Liver (tissue), 9 donors: ENCODE data around the gene PACSIN2. TPM values are rescaled to one million over a fixed set of nuclear protein-coding genes. Genes with fewer than 3 reads are reported as not detected.

ENCODE experiments used
- DNase-seq: peaks from one replicate; pipeline ENCODE4 v3.0.0-alpha.2; 2017; ENCODE audit warnings: low spot score
- H3K27ac ChIP-seq, 2 donors: one replicate each; pipeline ENCODE4 v1.7.0; 2013; ENCODE audit warnings: inconsistent platforms in 2 of 2, low read length in 2 of 2, control low read depth in 1 of 2, low read depth in 1 of 2, mild to moderate bottlenecking in 1 of 2
- H3K27me3 ChIP-seq, 4 donors: one replicate each; pipeline versions ENCODE4 v1.6.1 to v1.7.0; 2013; ENCODE audit warnings: low read length in 3 of 4, inconsistent platforms in 1 of 4, mild to moderate bottlenecking in 1 of 4, moderate library complexity in 1 of 4; ENCODE audit not compliant: control insufficient read depth in 4 of 4, insufficient read depth in 4 of 4
- H3K36me3 ChIP-seq, 4 donors: one replicate each; pipeline versions ENCODE4 v1.6.1 to v1.7.0; 2013; ENCODE audit warnings: low read length in 3 of 4, mild to moderate bottlenecking in 3 of 4, low read depth in 1 of 4, moderate library complexity in 1 of 4; ENCODE audit not compliant: control insufficient read depth in 4 of 4, insufficient read depth in 3 of 4
- H3K4me1 ChIP-seq, 4 donors: one replicate each; pipeline versions ENCODE4 v1.6.1 to v1.7.0; 2013; ENCODE audit warnings: low read length in 3 of 4, mild to moderate bottlenecking in 3 of 4, moderate library complexity in 1 of 4; ENCODE audit not compliant: control insufficient read depth in 4 of 4, insufficient read depth in 4 of 4
- H3K4me3 ChIP-seq, 3 donors: one replicate each; pipeline versions ENCODE4 v1.6.1 to v1.7.0; 2013; ENCODE audit warnings: low read length in 3 of 3, control low read depth in 1 of 3, low read depth in 1 of 3, mild to moderate bottlenecking in 1 of 3
- H3K9ac ChIP-seq, 2 donors: one replicate each; pipeline ENCODE4 v1.7.0; 2013; ENCODE audit warnings: low read length in 2 of 2, mild to moderate bottlenecking in 2 of 2, moderate library complexity in 2 of 2, control low read depth in 1 of 2, low read depth in 1 of 2
- H3K9me3 ChIP-seq, 4 donors: one replicate each; pipeline versions ENCODE4 v1.6.1 to v1.7.0; 2013; ENCODE audit warnings: low read length in 3 of 4; ENCODE audit not compliant: control insufficient read depth in 4 of 4
- ATF3 ChIP-seq: IDR thresholded peaks from 2 replicates; pipeline ENCODE4 v1.6.1; 2016; ENCODE audit warnings: antibody characterized with exemption
- CTCF ChIP-seq: fragments of 150-350 bp; IDR thresholded peaks from 2 replicates; pipeline ENCODE4 v1.5.1; 2017; ENCODE audit warnings: improper control_type of control experiment, low read depth, low read length; ENCODE audit not compliant: missing input control
- EGR1 ChIP-seq, 2 donors: IDR thresholded peaks; 2 replicates each; pipeline ENCODE4 v1.6.1; 2016 to 2018; ENCODE audit warnings: antibody characterized with exemption in 2 of 2, low read depth in 2 of 2
- FOXA1 ChIP-seq: IDR thresholded peaks from 2 replicates; pipeline ENCODE4 v1.6.1; 2016; ENCODE audit warnings: antibody characterized with exemption
- FOXA2 ChIP-seq: IDR thresholded peaks from 2 replicates; pipeline ENCODE4 v1.6.1; 2016; ENCODE audit warnings: antibody characterized with exemption
- HNF4A ChIP-seq, 2 donors: conservative IDR thresholded peaks; 2 replicates each; pipeline ENCODE4 v1.6.1; 2016; ENCODE audit warnings: antibody characterized with exemption in 2 of 2, mild to moderate bottlenecking in 2 of 2
- HNF4G ChIP-seq: IDR thresholded peaks from 2 replicates; pipeline ENCODE4 v1.6.1; 2016; ENCODE audit warnings: antibody characterized with exemption
- JUND ChIP-seq, 2 donors: IDR thresholded peaks; 2 replicates each; pipeline ENCODE4 v1.6.1; 2016; ENCODE audit warnings: antibody characterized with exemption in 2 of 2
- MAX ChIP-seq: IDR thresholded peaks from 2 replicates; pipeline ENCODE4 v1.6.1; 2016; ENCODE audit warnings: antibody characterized with exemption
- NR2F2 ChIP-seq: IDR thresholded peaks from 2 replicates; pipeline ENCODE4 v1.6.1; 2016; ENCODE audit warnings: antibody characterized with exemption
- RAD21 ChIP-seq, 2 donors: IDR thresholded peaks; 2 replicates each; pipeline ENCODE4 v1.6.1; 2016; ENCODE audit warnings: antibody characterized with exemption in 2 of 2, mild to moderate bottlenecking in 2 of 2
- REST ChIP-seq: IDR thresholded peaks from 2 replicates; pipeline ENCODE4 v1.6.1; 2016; ENCODE audit warnings: antibody characterized with exemption, mild to moderate bottlenecking
- RXRA ChIP-seq, 2 donors: IDR thresholded peaks; 2 replicates each; pipeline ENCODE4 v1.6.1; 2017 to 2018; ENCODE audit warnings: antibody characterized with exemption in 2 of 2, mild to moderate bottlenecking in 1 of 2
- SP1 ChIP-seq: IDR thresholded peaks from 2 replicates; pipeline ENCODE4 v1.6.1; 2018; ENCODE audit warnings: antibody characterized with exemption, mild to moderate bottlenecking
- TAF1 ChIP-seq: conservative IDR thresholded peaks from 2 replicates; pipeline ENCODE4 v1.6.1; 2016; ENCODE audit warnings: antibody characterized with exemption, mild to moderate bottlenecking
- YY1 ChIP-seq: IDR thresholded peaks from 2 replicates; pipeline ENCODE4 v1.6.1; 2016; ENCODE audit warnings: antibody characterized with exemption, mild to moderate bottlenecking
- WGBS: extraction: QIAGEN DNeasy Blood & Tissue Kit; methylation state at CpG from one replicate; pipeline ENCODE4 v1.1.7; 2013; 5-methylcytosine and 5-hydroxymethylcytosine counted together
- polyA plus RNA-seq, 2 donors: library from polyadenylated mRNA; stranded (reverse) in 1 of 2; unstranded in 1 of 2; fragments of 200-250 nt in 1 of 2; fragments of >200 nt in 1 of 2; fragmentation: Nextera tagmentation in 1 of 2; extraction: Ambion mirVana in 1 of 2; gene quantifications; one replicate each; pipeline versions ENCODE4 v1.2.1 to v1.2.3, GENCODE V29; 2013 to 2015
- total RNA-seq, 2 donors: library from RNA; depleted of rRNA; stranded (reverse); fragments of >200 nt; gene quantifications; one replicate each; pipeline ENCODE4 v1.2.3, GENCODE V29; 2014
- donor health status: healthy.
- donor health status: healthy.
- donor health status: healthy.
- donor health status: healthy.
- donor health status: healthy.

PACSIN2 gene
- total and polyA plus RNA-seq, 4 donors: 9.1 to 31.4 (median 17.0) TPM

GRCh38 chr22:43053176-43053575 is 38.2 kb upstream of the PACSIN2 start:
- DNase-seq: no peak
- no peaks in the 10 kb centered on the region for H3K36me3 ChIP-seq
- no peak overlapping the region for H3K9ac ChIP-seq
- no peaks in the 10 kb centered on the region for H3K27me3 ChIP-seq
- no peaks in the 10 kb centered on the region for H3K9me3 ChIP-seq
- no peak for TF ChIP-seq RXRA (IDR thresholded peaks at IDR 0.05)
- no peak for TF ChIP-seq FOXA2
- TF ChIP-seq CTCF: no peak
- no peak for TF ChIP-seq NR2F2
- no peak for TF ChIP-seq SP1
- no peak for TF ChIP-seq JUND (IDR thresholded peaks at IDR 0.05)
- TF ChIP-seq EGR1 (IDR thresholded peaks at IDR 0.05; ENCODE audit: low read depth in 2 of 2): no peak
- TF ChIP-seq TAF1: no peak
- WGBS: 98% methylated on average over 7 of the region's 7 CpGs
- H3K27ac ChIP-seq: no peak overlapping the region
- H3K4me1 ChIP-seq: no peaks in the 10 kb centered on the region
- no peak overlapping the region for H3K4me3 ChIP-seq

- Histone ChIP-seq H3K9ac (no peak overlapping the region), H3K4me1 (no peaks in the 10 kb centered on the region), H3K36me3 (no peaks in the 10 kb centered on the region), H3K27me3 (no peaks in the 10 kb centered on the region), H3K4me3 (no peak overlapping the region), H3K27ac (no peak overlapping the region), H3K9me3 (no peaks in the 10 kb centered on the region)
- DNase-seq: no peak
- no peak for TF ChIP-seq HNF4G
- TF ChIP-seq FOXA1: no peak
- no peak for TF ChIP-seq ATF3
- no peak for TF ChIP-seq SP1
- 90% methylated on average over 10 of the region's 10 CpGs for WGBS
Observed at GRCh38 chr22:43050995-43051394, 36.0 kb upstream of the PACSIN2 start.

- TF ChIP-seq RAD21 (IDR thresholded peaks at IDR 0.05) (no peak), EGR1 (IDR thresholded peaks at IDR 0.05; ENCODE audit: low read depth in 2 of 2) (no peak), CTCF (no peak), MAX (no peak), YY1 (no peak), SP1 (no peak), HNF4G (no peak), REST (no peak), ATF3 (no peak), JUND (IDR thresholded peaks at IDR 0.05) (no peak), RXRA (IDR thresholded peaks at IDR 0.05) (no peak), FOXA2 (no peak), HNF4A (conservative IDR thresholded peaks at IDR 0.05) (no peak)
- Histone ChIP-seq H3K27me3 (no peaks in the 10 kb centered on the region), H3K36me3 (no peaks in the 10 kb centered on the region), H3K4me1 (no peaks in the 10 kb centered on the region), H3K9me3 (no peaks in the 10 kb centered on the region), H3K9ac (no peak overlapping the region), H3K4me3 (no peak overlapping the region), H3K27ac (no peak overlapping the region)
- WGBS: 90% methylated on average over 7 of the region's 7 CpGs
- DNase-seq: no peak
Observed at GRCh38 chr22:43047605-43048004, 32.7 kb upstream of the PACSIN2 start.
